ENCODE measurements around the gene PRKCA.
"Not testable (repeated sequence)": the region's sequence is repeated elsewhere in the genome, so short reads cannot be mapped to it uniquely, and the experiment has no call there.

The PRKCA gene

GRCh38 chr17:66386498-66387351 lies 84.3 kb downstream of the PRKCA start:
- DNase-seq (ENCODE audit: low read depth): no peak

GRCh38 chr17:66387392-66387981 lies 85.1 kb downstream of the PRKCA start:
- DNase-seq (ENCODE audit: low read depth): no peak

- no peak for DNase-seq (ENCODE audit: low read depth)
These were observed 90.5 kb downstream of the PRKCA start for GRCh38 chr17:66392783-66393437.

- DNase-seq (ENCODE audit: low read depth): no peak
These were observed 93.5 kb downstream of the PRKCA start for GRCh38 chr17:66395961-66396360.

GRCh38 chr17:66397486-66397885 lies 95.1 kb downstream of the PRKCA start:
- DNase-seq (ENCODE audit: low read depth): no peak

GRCh38 chr17:66398059-66398458 lies 95.6 kb downstream of the PRKCA start:
- no peak for DNase-seq (ENCODE audit: low read depth)

GRCh38 chr17:66398617-66399016 lies 96.2 kb downstream of the PRKCA start:
- no peak for DNase-seq (ENCODE audit: low read depth)

- DNase-seq (ENCODE audit: low read depth): no peak
These were observed 97.0 kb downstream of the PRKCA start for GRCh38 chr17:66399441-66399840.

GRCh38 chr17:66400041-66400688 lies 97.8 kb downstream of the PRKCA start:
- DNase-seq (ENCODE audit: low read depth): not testable (repeated sequence)

GRCh38 chr17:66400698-66401097 lies 98.3 kb downstream of the PRKCA start:
- DNase-seq (ENCODE audit: low read depth): no peak

- DNase-seq (ENCODE audit: low read depth): no peak
These were observed 99.0 kb downstream of the PRKCA start for GRCh38 chr17:66401364-66401763.

- no peak for DNase-seq (ENCODE audit: low read depth)
These were observed 101.6 kb downstream of the PRKCA start for GRCh38 chr17:66403846-66404556.

- no peak for DNase-seq (ENCODE audit: low read depth)
These were observed 103.6 kb downstream of the PRKCA start for GRCh38 chr17:66405836-66406677.

GRCh38 chr17:66406701-66407644 lies 104.6 kb downstream of the PRKCA start:
- DNase-seq (ENCODE audit: low read depth): no peak

- DNase-seq (ENCODE audit: low read depth): no peak
These were observed 105.5 kb downstream of the PRKCA start for GRCh38 chr17:66407864-66408263.

- DNase-seq (ENCODE audit: low read depth): no peak
These were observed 109.1 kb downstream of the PRKCA start for GRCh38 chr17:66411520-66411919.

- no peak for DNase-seq (ENCODE audit: low read depth)
These were observed 110.6 kb downstream of the PRKCA start for GRCh38 chr17:66412857-66413558.

GRCh38 chr17:66413559-66414520 lies 111.4 kb downstream of the PRKCA start:
- no peak for DNase-seq (ENCODE audit: low read depth)
